ENCODE results near the gene JAZF1.

JAZF1 gene

DNA sequence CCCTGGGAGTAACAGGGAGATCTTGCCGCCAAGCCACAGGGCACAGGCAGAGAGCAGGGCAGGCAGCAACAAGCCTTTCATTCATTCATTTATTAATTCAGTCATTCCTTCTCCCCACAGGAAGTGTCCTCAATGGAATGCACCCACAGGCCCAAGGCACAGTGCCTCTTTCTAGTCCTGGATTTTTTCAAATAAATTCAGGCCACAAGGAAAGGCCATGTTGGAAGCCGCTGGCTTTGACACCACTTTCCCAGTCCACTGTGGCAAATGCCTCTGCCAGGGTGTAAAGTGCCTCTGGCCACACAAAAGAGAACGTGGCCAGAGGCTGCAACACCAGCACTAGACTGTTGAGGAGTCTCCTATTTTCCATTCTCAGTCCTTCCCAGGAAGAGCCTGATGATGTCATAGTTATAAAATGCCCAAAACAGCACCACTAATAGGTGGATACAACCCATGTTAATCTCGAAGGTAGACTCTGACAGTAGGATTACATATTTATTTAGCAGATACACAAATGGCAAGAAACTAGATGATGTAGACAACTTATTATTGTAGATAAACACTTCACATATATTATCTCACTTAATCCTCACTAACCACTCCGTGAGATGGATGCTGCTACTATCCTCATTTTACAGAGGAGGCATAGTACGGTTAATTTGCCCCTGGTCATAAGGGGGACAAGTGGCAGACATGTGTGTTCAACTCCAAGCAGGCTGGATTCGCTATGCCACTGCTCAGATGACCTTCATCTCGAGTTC lies 5.5 kb downstream of the JAZF1 start:
- no peak overlapping the region for H3K4me3 ChIP-seq (ENCODE audit: low read length)
- TF ChIP-seq, protein P1, sequence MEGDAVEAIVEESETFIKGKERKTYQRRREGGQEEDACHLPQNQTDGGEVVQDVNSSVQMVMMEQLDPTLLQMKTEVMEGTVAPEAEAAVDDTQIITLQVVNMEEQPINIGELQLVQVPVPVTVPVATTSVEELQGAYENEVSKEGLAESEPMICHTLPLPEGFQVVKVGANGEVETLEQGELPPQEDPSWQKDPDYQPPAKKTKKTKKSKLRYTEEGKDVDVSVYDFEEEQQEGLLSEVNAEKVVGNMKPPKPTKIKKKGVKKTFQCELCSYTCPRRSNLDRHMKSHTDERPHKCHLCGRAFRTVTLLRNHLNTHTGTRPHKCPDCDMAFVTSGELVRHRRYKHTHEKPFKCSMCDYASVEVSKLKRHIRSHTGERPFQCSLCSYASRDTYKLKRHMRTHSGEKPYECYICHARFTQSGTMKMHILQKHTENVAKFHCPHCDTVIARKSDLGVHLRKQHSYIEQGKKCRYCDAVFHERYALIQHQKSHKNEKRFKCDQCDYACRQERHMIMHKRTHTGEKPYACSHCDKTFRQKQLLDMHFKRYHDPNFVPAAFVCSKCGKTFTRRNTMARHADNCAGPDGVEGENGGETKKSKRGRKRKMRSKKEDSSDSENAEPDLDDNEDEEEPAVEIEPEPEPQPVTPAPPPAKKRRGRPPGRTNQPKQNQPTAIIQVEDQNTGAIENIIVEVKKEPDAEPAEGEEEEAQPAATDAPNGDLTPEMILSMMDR (conservative IDR thresholded peaks at IDR 0.05; ENCODE audit: low read length), result no peak
- DNase-seq (ENCODE audit: low read depth), result no peak

DNA sequence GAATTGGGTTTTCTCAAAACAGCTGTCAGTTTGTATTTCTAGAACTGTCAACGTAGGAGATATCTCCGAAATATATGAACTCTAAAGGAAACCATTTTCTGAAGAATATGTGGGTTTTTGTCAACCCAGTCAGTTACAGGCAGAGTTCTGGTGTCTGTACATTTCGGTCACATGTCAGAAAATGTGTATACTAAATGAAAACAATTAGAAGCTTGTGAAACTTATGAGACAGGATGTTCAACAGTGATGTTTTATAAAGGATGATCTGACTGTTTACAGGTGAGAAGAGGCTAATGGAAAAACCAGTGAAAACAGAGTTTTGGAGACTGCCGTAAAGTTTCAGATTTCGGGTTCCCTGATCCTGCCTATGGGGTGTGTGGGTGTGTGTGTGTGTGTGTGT lies 6.2 kb downstream of the JAZF1 start:
- TF ChIP-seq, protein P1 (conservative IDR thresholded peaks at IDR 0.05; ENCODE audit: low read length), result no peak
- no peak overlapping the region for H3K4me3 ChIP-seq (ENCODE audit: low read length)
- DNase-seq (ENCODE audit: low read depth), result no peak

DNA sequence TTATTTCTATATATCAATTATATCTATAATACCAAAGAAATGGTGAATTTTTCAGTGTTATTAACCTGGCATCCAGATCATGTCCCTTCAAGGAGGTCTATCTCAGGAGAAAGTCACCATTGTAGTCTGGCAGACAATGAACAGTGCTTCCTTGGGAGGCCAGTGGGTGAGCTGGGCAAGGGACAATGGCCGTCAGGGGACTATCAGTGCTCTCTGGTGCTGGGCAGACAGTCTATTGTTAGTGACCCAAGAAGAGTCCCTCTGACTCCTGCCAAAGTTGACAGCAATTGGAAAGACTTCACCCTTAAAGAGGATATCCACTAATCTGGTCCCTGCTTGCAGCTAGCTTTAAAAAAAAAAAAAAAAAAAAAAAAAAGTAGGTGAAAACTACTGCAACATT lies 7.1 kb downstream of the JAZF1 start:
- DNase-seq (ENCODE audit: low read depth), result no peak
- H3K4me3 ChIP-seq (ENCODE audit: low read length), result no peak overlapping the region
- TF ChIP-seq, protein P1 (conservative IDR thresholded peaks at IDR 0.05; ENCODE audit: low read length), result no peak

DNA sequence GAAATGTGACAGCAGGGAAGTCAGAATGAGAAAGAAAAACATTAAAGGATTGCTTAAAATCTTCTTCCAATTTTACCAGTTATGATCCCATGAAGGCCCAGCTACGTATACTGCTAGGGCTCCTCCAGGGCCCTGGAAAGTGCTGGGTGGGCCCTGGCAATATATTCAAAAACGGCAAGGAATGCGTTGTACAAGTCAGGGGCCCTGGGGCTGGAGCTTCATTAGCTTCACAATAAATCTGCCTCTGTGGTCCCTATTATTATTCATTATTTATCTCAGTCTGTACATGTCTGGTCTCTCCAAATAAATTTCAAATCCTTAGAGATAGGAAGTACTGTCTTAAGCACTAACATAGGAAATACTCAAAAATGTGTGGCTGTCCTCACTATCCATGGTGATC lies 7.6 kb downstream of the JAZF1 start:
- TF ChIP-seq, protein P1 (conservative IDR thresholded peaks at IDR 0.05; ENCODE audit: low read length), result no peak
- H3K4me3 ChIP-seq (ENCODE audit: low read length), result no peak overlapping the region
- DNase-seq (ENCODE audit: low read depth), result no peak

DNA sequence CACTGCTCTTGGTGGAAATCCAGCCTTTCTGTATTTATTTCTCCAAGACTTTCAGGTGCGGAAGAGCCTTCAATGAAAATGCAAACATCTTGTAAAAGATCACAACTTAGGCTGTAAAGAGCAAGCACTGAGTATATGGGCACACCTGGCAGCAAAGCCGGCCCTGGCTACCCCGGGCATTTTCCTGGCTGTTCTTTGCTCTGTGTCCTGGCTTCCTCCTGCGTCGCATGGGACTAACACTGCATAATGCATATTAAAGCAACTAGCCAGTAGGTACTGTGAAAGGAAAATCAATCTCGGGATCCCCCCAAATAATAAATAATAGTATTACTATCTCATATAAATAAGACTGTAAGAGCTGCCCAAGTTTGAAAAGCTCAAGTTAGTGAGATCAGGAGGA lies 9.9 kb downstream of the JAZF1 start:
- no peak overlapping the region for H3K4me3 ChIP-seq (ENCODE audit: low read length)
- DNase-seq (ENCODE audit: low read depth), result no peak
- TF ChIP-seq, protein P1 (conservative IDR thresholded peaks at IDR 0.05; ENCODE audit: low read length), result no peak

DNA sequence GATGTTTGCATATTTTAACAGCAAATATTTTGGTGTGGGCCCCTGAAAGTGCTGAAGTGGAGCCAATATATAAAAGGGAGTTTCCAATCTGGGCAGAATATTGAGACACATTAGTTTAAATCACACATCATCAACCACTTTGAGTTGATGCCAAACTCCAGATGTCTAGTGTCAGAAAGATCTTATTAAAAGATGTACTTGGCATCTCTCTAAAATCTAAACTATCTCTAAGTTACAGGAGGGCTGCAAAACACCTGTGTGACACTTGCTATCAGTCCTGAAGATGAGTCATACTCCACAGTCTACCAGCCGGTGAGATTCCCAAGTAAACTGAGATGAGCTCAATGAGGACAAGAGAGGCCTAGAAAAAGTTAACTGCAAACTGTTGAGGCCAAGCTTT lies 11.4 kb downstream of the JAZF1 start:
- TF ChIP-seq, protein P1 (conservative IDR thresholded peaks at IDR 0.05; ENCODE audit: low read length), result no peak
- DNase-seq (ENCODE audit: low read depth), result peak; percentile 50
- H3K4me3 ChIP-seq (ENCODE audit: low read length), result no peak overlapping the region

DNA sequence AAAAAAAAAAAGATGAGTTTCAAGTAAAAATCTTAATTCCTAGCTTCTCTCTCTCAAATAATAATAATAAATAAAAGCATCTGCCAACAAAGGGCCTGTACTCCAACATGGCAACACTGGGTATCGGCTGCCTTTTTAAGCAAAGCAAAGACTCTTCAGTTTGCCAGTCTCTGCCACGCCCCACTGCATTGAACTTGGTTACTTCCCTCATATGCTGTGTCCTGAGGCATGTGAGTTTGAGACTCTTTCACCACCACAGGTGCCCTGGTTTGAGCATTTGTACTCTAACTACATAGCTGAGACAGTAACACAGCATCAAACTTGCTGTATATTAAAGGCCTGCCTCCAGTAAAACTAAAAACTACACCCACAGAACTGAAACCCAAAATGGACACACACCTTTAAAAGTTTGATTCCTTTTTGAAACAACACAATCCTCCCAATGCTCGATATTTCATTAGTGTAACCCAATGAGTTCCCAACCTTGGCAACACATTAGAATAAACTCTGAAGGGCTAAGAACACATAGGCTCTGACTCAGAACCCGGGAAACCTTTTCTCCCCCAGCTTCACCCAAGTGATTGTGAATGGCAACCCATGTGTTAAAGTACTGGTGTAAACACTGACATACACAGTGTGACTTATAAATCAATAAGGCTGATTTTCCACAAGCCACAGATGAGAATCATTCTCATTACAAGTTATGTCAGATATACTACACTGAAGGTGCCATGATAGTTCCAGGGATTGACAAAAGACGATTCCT lies 12.0 kb downstream of the JAZF1 start:
- TF ChIP-seq, protein P1 (conservative IDR thresholded peaks at IDR 0.05; ENCODE audit: low read length), result no peak
- DNase-seq (ENCODE audit: low read depth), result no peak

More for the DNA sequence above, 12.0 kb downstream of the JAZF1 start:
- no peak overlapping the region for H3K4me3 ChIP-seq (ENCODE audit: low read length)
